Articular chondrocyte of knee joint (primary cell): ENCODE data around the gene PSME2. TPM values are rescaled to one million over a fixed set of nuclear protein-coding genes. Genes with fewer than 3 reads are reported as not detected.

Experiments
- small RNA-seq: library from RNA; depleted of rRNA; stranded (forward); fragments of <200 nt; gene quantifications from one replicate; pipeline ENCODE3, GENCODE V24; 2012
- total RNA-seq: library from RNA; depleted of rRNA; stranded (reverse); fragments of >200 nt; gene quantifications from 2 replicates; pipeline ENCODE4 v1.2.3, GENCODE V29; 2012

Gene PSME2
- total RNA-seq, 1 donor: 73.3 TPM

Small RNA genes lying within 50 kb of the gene (small RNA-seq; reads per million reads assigned to genes)
- gene AL136295.4: not detected
- gene IPO4: not detected
- gene IRF9: not detected
- gene RNA5SP383: not detected

Other genes starting within 250 kb of the PSME2 start
- gene DHRS4, start 192.8 kb downstream of the PSME2 start, total RNA-seq: 26.1 and 32.0 TPM in 2 replicates
- 9.3 and 12.0 TPM in 2 replicates for gene DHRS4L2, start 157.7 kb downstream of the PSME2 start, total RNA-seq
- 0.22 and 0.52 TPM in 2 replicates for gene CARMIL3, start 94.6 kb downstream of the PSME2 start, total RNA-seq
- under 0.01 TPM in 1 of 2 replicates, not detected in the other for gene CPNE6, start 75.0 kb downstream of the PSME2 start, total RNA-seq
- gene PCK2, start 52.3 kb downstream of the PSME2 start, total RNA-seq: 26.2 and 33.6 TPM in 2 replicates
- 53.7 and 56.6 TPM in 2 replicates for gene DCAF11, start 31.8 kb downstream of the PSME2 start, total RNA-seq
- 0.76 and 1.4 TPM in 2 replicates for gene NRL, start 31.7 kb downstream of the PSME2 start, total RNA-seq
- gene FITM1, start 16.0 kb downstream of the PSME2 start, total RNA-seq: 0.26 and 0.32 TPM in 2 replicates
- gene PSME1, start 10.4 kb downstream of the PSME2 start, total RNA-seq: 104 and 119 TPM in 2 replicates
- gene EMC9, start 5.0 kb downstream of the PSME2 start, total RNA-seq: 9.5 and 11.9 TPM in 2 replicates
- 28.9 and 37.8 TPM in 2 replicates for gene RNF31, start 888 bp upstream of the PSME2 start, total RNA-seq
- gene IRF9, start 14.7 kb upstream of the PSME2 start, total RNA-seq: 76.1 and 78.0 TPM in 2 replicates
- 1.3 and 1.8 TPM in 2 replicates for gene REC8, start 25.5 kb upstream of the PSME2 start, total RNA-seq
- 33.1 and 35.9 TPM in 2 replicates for gene IPO4, start 42.2 kb upstream of the PSME2 start, total RNA-seq
- gene TM9SF1, start 48.8 kb upstream of the PSME2 start, total RNA-seq: 71.9 and 83.6 TPM in 2 replicates
- gene TSSK4, start 59.1 kb upstream of the PSME2 start, total RNA-seq: 0.13 and 0.43 TPM in 2 replicates
- 35.3 and 35.8 TPM in 2 replicates for gene CHMP4A, start 66.9 kb upstream of the PSME2 start, total RNA-seq
- 18.8 and 21.6 TPM in 2 replicates for gene MDP1, start 69.5 kb upstream of the PSME2 start, total RNA-seq
- 104 and 115 TPM in 2 replicates for gene NEDD8, start 85.8 kb upstream of the PSME2 start, total RNA-seq
- gene GMPR2, start 86.3 kb upstream of the PSME2 start, total RNA-seq: 80.2 and 87.7 TPM in 2 replicates
- gene TINF2, start 96.0 kb upstream of the PSME2 start, total RNA-seq: 44.1 and 50.3 TPM in 2 replicates
- gene TGM1, start 116.6 kb upstream of the PSME2 start, total RNA-seq: 1.1 and 1.6 TPM in 2 replicates
- 14.9 and 17.9 TPM in 2 replicates for gene RABGGTA, start 125.0 kb upstream of the PSME2 start, total RNA-seq
- 11.9 and 12.6 TPM in 2 replicates for gene DHRS1, start 153.2 kb upstream of the PSME2 start, total RNA-seq
- gene NOP9, start 153.2 kb upstream of the PSME2 start, total RNA-seq: 15.8 and 17.8 TPM in 2 replicates
- 6.4 and 7.2 TPM in 2 replicates for gene CIDEB, start 161.4 kb upstream of the PSME2 start, total RNA-seq
- gene LTB4R2, start 163.5 kb upstream of the PSME2 start, total RNA-seq: 3.5 and 5.5 TPM in 2 replicates
- gene LTB4R, start 164.9 kb upstream of the PSME2 start, total RNA-seq: 1.9 and 2.4 TPM in 2 replicates
- 99.4 and 106 TPM in 2 replicates for gene ADCY4, start 188.5 kb upstream of the PSME2 start, total RNA-seq
- 180 and 256 TPM in 2 replicates for gene RIPK3, start 193.4 kb upstream of the PSME2 start, total RNA-seq
- 202 and 302 TPM in 2 replicates for gene NFATC4, start 221.6 kb upstream of the PSME2 start, total RNA-seq